Stomach smooth muscle (tissue), 2 donors: ENCODE results near the gene SERTAD2.

ENCODE experiments used
- H3K27ac ChIP-seq: one replicate; pipeline ENCODE4 v1.7.0; 2013; ENCODE audit warnings: mild to moderate bottlenecking, low read length, inconsistent platforms
- H3K27me3 ChIP-seq, 2 donors: one replicate each; pipeline ENCODE4 v1.7.0; 2013; ENCODE audit warnings: low read length in 2 of 2; ENCODE audit not compliant: insufficient read depth in 2 of 2, control insufficient read depth in 1 of 2
- H3K36me3 ChIP-seq, 2 donors: one replicate each; pipeline ENCODE4 v1.7.0; 2013; ENCODE audit warnings: low read length in 2 of 2; ENCODE audit not compliant: control insufficient read depth in 2 of 2, insufficient read depth in 2 of 2
- H3K4me1 ChIP-seq: one replicate; pipeline ENCODE4 v1.7.0; 2013; ENCODE audit warnings: low read length; ENCODE audit not compliant: control insufficient read depth, insufficient read depth
- H3K4me3 ChIP-seq, 2 donors: one replicate each; pipeline ENCODE4 v1.7.0; 2013; ENCODE audit warnings: low read length in 2 of 2
- H3K9ac ChIP-seq, 2 donors: one replicate each; pipeline ENCODE4 v1.7.0; 2013; ENCODE audit warnings: low read length in 2 of 2, mild to moderate bottlenecking in 1 of 2
- H3K9me3 ChIP-seq, 2 donors: one replicate each; pipeline ENCODE4 v1.7.0; 2013; ENCODE audit warnings: low read length in 2 of 2; ENCODE audit not compliant: control insufficient read depth in 2 of 2
- donor health status: healthy.
- donor health status: Pancreatic carcinoma.

SERTAD2 gene

DNA sequence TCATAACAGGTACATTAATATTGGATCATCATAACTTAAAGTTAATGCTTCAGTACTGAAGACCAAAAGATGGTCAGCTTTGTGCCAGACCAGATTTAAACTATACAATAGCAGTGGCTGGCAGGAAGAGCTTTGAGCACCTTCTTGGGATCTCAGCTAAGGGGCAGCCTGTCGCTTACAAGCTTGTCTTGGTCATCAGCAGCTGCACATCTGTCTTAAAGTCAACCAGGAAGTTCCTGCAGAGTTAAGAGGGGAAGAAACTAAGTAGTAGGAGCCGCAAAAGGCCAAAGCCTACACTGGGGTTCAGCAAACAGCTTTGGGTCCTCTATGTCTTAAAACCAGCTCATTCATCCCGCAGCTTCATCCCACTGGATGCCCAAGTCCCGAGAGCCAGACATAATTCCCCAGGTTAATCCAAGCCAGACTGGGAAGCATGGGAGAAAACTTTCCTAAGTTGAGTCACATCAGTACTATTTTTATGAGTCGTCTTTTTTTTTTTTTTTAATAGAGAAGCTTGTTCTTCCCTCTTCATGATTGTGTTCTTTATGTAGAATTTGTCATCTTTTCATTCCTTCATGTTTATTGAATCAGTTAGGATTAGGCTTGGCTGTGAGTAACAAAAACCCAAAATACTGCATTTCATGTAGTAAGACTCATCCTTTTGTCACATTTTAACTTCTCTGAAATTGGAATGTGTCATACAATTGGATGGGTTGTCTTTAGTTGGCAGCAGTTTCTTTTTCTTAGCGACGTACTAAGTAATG is 59.3 kb downstream of the SERTAD2 start:
- no peak overlapping the region for H3K4me3 ChIP-seq
- H3K4me1 ChIP-seq, result no peaks in the 10 kb centered on the region
- H3K9me3 ChIP-seq, result no peaks in the 10 kb centered on the region
- peaks cover 3 to 17% of the 10 kb centered on the region in 2 donors for H3K36me3 ChIP-seq
- H3K27ac ChIP-seq, result no peak overlapping the region
- H3K27me3 ChIP-seq, result no peaks in the 10 kb centered on the region
- no peak overlapping the region for H3K9ac ChIP-seq

DNA sequence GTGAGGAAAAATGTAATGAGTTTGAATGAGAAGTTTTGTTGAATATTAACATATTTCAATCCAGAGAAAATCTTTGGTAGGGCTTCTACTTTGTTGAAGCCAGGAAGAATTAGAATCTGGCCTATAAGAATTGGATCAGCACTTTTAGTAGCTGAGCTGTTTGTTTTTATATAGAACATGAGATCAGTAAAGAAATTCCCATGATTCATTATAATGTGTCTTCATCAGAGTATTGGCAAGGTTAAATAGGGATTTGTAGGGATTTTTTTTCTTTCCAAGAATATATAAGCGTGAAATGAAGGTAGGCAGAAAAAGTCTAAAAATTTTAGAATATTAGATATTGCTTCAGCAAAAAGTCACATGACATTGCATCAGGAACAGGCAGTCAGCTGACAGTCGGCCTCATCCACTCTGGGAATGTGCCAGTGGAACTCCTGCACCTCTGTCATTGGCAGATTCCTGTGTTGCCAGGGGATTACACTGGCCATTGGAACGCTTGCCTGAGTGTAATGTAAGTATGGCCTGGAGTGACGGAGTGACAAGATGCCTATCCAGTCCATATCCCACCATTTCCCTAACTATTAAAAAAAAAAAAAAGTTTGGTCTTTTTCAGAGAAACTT is 60.6 kb downstream of the SERTAD2 start:
- H3K9me3 ChIP-seq, result no peaks in the 10 kb centered on the region
- H3K4me1 ChIP-seq, result no peaks in the 10 kb centered on the region
- H3K4me3 ChIP-seq, result no peak overlapping the region
- H3K27ac ChIP-seq, result no peak overlapping the region
- H3K9ac ChIP-seq, result no peak overlapping the region
- H3K36me3 ChIP-seq, result peaks cover 3 to 18% of the 10 kb centered on the region in 2 donors
- no peaks in the 10 kb centered on the region for H3K27me3 ChIP-seq

DNA sequence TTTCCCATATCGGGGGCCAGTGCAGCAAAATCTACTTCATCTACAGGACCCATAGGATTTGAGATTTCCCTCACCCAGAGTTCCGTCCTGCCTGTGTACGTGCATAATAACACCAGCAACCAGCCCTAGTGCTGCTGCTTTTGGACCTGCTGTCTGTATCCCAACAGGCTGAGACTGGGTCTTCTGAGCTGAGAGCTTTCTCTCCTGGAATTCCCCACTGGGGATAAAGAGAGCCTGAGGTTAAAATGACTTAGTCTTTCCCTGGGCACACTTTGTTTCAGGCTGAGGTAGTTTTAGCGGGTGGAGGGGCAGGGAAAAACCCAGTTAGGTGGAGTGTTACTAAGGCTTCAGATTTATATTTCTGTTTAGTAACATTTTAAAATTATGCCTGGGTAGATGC is 62.5 kb downstream of the SERTAD2 start:
- no peaks in the 10 kb centered on the region for H3K4me1 ChIP-seq
- H3K36me3 ChIP-seq, result peaks cover 3 to 20% of the 10 kb centered on the region in 2 donors
- H3K9me3 ChIP-seq, result no peaks in the 10 kb centered on the region
- no peak overlapping the region for H3K4me3 ChIP-seq
- no peaks in the 10 kb centered on the region for H3K27me3 ChIP-seq
- H3K27ac ChIP-seq, result no peak overlapping the region
- no peak overlapping the region for H3K9ac ChIP-seq

DNA sequence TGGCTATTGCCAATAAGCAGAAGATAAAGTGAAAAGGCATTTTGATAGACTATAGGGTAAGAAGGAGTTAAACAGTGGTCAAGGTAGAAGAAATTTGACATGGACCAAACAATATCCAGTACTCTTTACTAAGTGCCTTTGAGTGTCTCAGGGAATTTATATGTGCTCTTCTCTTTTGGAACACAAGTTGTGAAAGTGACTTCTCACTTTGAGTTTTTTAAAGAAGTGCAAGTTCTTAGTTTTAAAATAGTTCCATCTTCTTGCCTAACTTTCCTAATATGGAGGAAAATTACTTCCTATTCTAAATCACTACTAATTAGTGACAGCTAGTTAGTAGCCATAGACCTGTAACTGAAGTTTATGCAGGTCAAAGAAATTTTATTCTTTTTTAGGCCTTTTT is 66.2 kb downstream of the SERTAD2 start:
- H3K27ac ChIP-seq, result no peak overlapping the region
- no peaks in the 10 kb centered on the region for H3K27me3 ChIP-seq
- H3K9me3 ChIP-seq, result no peaks in the 10 kb centered on the region
- H3K36me3 ChIP-seq, result peaks cover 7 to 18% of the 10 kb centered on the region in 2 donors
- H3K9ac ChIP-seq, result no peak overlapping the region
- H3K4me1 ChIP-seq, result no peaks in the 10 kb centered on the region
- H3K4me3 ChIP-seq, result no peak overlapping the region

DNA sequence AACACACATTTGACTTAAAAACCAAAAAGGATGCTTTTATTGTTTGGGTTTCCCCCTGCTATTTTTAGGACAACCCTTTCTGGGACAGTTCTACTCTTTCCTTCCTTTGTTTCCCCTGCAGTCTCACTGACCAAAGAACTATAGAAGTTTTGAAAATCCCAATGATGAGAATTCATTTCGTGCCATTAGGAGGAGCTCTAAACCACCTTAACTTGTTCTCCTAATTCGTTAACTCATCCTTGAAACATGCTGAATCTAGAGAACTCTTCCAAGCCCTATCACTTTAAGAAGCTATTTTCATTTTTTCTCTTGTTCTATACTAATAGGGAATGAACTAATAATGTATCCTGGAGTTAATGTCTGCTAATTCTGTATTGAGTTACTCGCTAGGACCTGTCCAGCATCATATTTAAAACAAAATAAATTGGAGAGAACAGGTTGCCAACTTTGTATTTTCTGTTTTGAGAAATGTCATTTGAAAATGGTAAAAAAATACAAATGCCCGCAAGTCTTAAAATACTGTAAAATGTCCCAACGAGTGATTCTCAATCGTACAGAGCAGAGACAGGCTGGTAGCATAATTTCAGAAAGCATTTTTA is 66.7 kb downstream of the SERTAD2 start:
- Histone ChIP-seq H3K4me1 (no peaks in the 10 kb centered on the region), H3K9me3 (no peaks in the 10 kb centered on the region), H3K27ac (no peak overlapping the region), H3K36me3 (peaks cover 9 to 15% of the 10 kb centered on the region in 2 donors), H3K9ac (no peak overlapping the region), H3K27me3 (no peaks in the 10 kb centered on the region), H3K4me3 (no peak overlapping the region)

DNA sequence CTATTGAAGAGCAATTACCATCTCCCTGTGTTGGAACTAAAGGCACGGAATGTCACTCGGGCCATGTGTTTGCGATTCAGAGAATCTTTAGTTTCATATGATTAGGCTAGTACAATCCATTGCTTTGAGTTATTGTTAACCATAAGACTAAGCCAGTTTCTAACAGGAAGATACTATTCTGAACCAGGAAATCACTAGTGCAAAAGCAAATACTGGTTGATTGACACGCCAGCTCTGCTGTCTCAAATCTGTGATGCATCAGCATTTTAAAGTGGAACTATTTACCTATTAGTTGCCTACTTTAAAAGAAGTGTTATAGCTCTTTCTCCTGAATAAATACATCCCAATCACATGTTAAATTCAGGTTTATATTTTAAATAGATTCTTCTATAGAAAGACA is 67.7 kb downstream of the SERTAD2 start:
- H3K4me1 ChIP-seq, result no peaks in the 10 kb centered on the region
- H3K4me3 ChIP-seq, result no peak overlapping the region
- H3K27me3 ChIP-seq, result no peaks in the 10 kb centered on the region
- no peaks in the 10 kb centered on the region for H3K9me3 ChIP-seq
- H3K27ac ChIP-seq, result no peak overlapping the region
- no peak overlapping the region for H3K9ac ChIP-seq
- H3K36me3 ChIP-seq, result peaks cover 8 to 10% of the 10 kb centered on the region in 2 donors

DNA sequence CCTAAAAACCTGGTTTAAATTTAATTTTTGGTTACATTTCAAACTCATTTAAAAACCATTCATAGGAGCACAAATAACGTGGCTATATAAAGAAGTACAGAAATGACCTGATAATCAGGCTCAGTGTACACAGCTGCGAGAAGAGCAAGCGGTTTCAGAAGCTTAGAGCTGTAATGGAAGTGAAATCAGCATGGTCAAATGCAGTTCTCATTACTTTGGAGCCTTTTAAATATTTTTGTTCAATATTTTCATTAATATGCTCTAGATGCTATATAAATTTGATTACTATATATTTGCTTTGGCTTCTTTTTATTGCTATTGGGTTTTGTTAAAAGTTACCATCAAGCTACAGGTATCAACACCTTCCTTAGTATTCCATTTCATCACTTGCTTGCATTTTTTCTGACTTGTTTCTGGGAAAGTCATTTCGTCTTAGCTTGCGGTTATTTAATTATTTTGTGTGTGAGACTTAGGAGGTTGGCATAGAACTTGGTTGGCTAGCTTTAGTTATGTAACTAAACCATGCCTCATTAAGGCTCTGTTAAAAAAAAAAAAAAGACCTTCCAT is 70.9 kb downstream of the SERTAD2 start:
- Histone ChIP-seq H3K9ac (no peak overlapping the region), H3K27ac (no peak overlapping the region), H3K36me3 (peaks cover 0 to 9% of the 10 kb centered on the region in 2 donors), H3K4me3 (no peak overlapping the region), H3K4me1 (no peaks in the 10 kb centered on the region), H3K9me3 (no peaks in the 10 kb centered on the region), H3K27me3 (no peaks in the 10 kb centered on the region)

DNA sequence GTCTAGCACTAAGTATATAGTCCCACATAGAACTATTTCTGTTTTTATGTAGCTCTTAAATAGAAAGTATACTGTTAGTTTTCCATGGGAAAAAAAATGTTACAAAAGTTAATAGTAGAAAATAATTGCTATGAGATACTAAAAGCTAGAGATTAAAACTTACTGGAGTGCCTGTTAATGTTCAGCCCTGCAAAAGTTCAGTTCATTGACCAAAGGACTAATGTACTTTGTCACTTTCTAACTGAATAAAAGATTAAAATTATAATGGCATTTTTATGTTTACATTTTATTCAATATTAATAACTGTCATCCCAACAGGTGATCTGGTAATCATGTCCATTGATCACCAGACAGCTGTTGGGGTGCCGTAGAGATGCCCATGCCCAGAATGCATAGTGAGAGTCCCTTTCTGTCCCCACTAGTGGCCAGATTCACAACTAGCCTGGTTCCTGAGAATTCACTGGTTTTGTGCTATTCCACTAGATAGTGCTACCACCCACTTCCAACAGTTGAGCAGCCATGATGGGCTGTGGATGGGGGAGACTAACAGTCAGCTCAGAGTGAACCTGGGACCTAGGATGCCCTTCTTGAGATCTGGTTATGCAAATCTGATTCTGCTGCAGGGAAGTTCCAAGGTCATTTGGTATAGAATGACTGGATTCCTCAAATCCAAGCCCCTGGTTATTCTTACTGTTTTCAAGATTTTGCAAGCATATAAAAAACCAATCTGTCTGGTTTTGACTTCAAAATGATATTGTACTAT is 71.8 kb downstream of the SERTAD2 start:
- no peaks in the 10 kb centered on the region for H3K4me1 ChIP-seq
- H3K4me3 ChIP-seq, result no peak overlapping the region
- H3K27ac ChIP-seq, result no peak overlapping the region
- H3K36me3 ChIP-seq, result peaks cover 7 to 9% of the 10 kb centered on the region in 2 donors
- no peaks in the 10 kb centered on the region for H3K27me3 ChIP-seq
- H3K9me3 ChIP-seq, result no peaks in the 10 kb centered on the region
- H3K9ac ChIP-seq, result no peak overlapping the region
